NCI-H82 treated with DMSO at 0.1 percent for 48 hours (cell line): Measurements from ENCODE around the gene LAD1.

Experiments used
- DNase-seq: peaks from one replicate; lab custom pipeline; 2025; ENCODE audit not compliant: unreplicated experiment; lab: John Stamatoyannopoulos, UW

Gene LAD1

GRCh38 chr1:201394591-201394990 lies 4.5 kb downstream of the LAD1 start:
- DNase-seq = no peak

- no peak for DNase-seq
Measured at GRCh38 chr1:201393076-201393475, 6.0 kb downstream of the LAD1 start.

GRCh38 chr1:201391651-201392511 lies 7.2 kb downstream of the LAD1 start:
- no peak for DNase-seq

GRCh38 chr1:201391225-201391624 lies 7.9 kb downstream of the LAD1 start:
- no peak for DNase-seq

- DNase-seq = no peak
Measured at GRCh38 chr1:201389051-201389450, 10.1 kb downstream of the LAD1 start.

GRCh38 chr1:201386208-201386607 lies 12.9 kb downstream of the LAD1 start:
- no peak for DNase-seq

- peak; percentile 68 for DNase-seq
Measured at GRCh38 chr1:201385299-201385891, 13.7 kb downstream of the LAD1 start.

- DNase-seq = peak; percentile 81
Measured at GRCh38 chr1:201384406-201384782, 14.7 kb downstream of the LAD1 start.

- peak; percentile 60 for DNase-seq
Measured at GRCh38 chr1:201383647-201384405, 15.3 kb downstream of the LAD1 start.

- DNase-seq = no peak
Measured at GRCh38 chr1:201381130-201381529, 18.0 kb downstream of the LAD1 start.

GRCh38 chr1:201379733-201380242 lies 19.3 kb downstream of the LAD1 start:
- DNase-seq = no peak

GRCh38 chr1:201378804-201379203 lies 20.3 kb downstream of the LAD1 start:
- no peak for DNase-seq

- peak; percentile 51 for DNase-seq
Measured at GRCh38 chr1:201377611-201378092, 21.5 kb downstream of the LAD1 start, which contains the start of gene TNNT2. Gene TNNT2 (minus strand): TSS chr1:201377680. CDS start chr1:201373254, 4,426 bp downstream.

- peak; percentile 80 for DNase-seq
Measured at GRCh38 chr1:201376464-201377374, 22.4 kb downstream of the LAD1 start.

- DNase-seq = no peak
Measured at GRCh38 chr1:201376107-201376463, 23.0 kb downstream of the LAD1 start.

GRCh38 chr1:201375169-201375568 lies 24.0 kb downstream of the LAD1 start:
- DNase-seq = no peak

GRCh38 chr1:201374364-201374763 lies 24.8 kb downstream of the LAD1 start:
- peak; percentile 81 for DNase-seq

GRCh38 chr1:201371792-201372191 lies 27.3 kb downstream of the LAD1 start:
- DNase-seq = no peak

GRCh38 chr1:201371276-201371675 lies 27.8 kb downstream of the LAD1 start:
- DNase-seq = no peak

GRCh38 chr1:201370500-201370899 lies 28.6 kb downstream of the LAD1 start:
- no peak for DNase-seq
